SK-N-MC (cell line): Measurements from ENCODE around the gene DNAH12.

Experiments used
- EZH2 ChIP-seq: fragments of 200-600 bp; sonication (generic); IDR thresholded peaks from one replicate; pipeline ENCODE4 v1.6.1; 2017; ENCODE audit warnings: antibody characterized with exemption
- FOXP2 ChIP-seq: optimal IDR thresholded peaks from 2 replicates; pipeline ENCODE3; 2011; ENCODE audit warnings: mild to moderate bottlenecking, moderate library complexity; ENCODE audit not compliant: insufficient read depth; ENCODE audit errors: extremely low read length, control extremely low read depth
- POLR2AphosphoS5 ChIP-seq: IDR thresholded peaks from 2 replicates; pipeline ENCODE4 v1.6.1; 2012; ENCODE audit warnings: mild to moderate bottlenecking, low read depth, low read length, borderline replicate concordance

DNA sequence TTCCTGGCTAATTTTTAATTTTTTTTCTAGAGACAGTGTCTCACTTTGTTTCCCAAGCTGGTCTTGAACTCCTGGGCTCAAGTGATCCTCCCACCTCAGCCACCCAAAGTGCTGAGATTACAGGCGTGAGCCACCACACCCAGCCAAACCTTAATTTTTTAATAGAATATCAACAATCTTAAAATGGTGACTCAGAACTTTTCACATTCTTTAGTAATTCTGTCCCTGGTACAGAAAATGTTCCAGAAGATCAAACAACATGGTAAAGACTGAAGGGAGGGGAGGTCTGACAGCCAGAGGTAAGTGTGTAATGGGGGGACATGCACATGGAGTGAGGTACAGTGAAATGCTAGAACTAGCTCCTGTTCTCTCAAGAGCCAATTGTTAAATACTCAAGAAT, 38.2 kb downstream of the DNAH12 start:
- no peak for TF ChIP-seq EZH2
- TF ChIP-seq POLR2AphosphoS5: no peak
- TF ChIP-seq FOXP2: no peak
